HG02610 (cell line): ENCODE results near the gene HES5.

Experiments used
- ATAC-seq: cut with Tn5 transposase; IDR thresholded peaks from one replicate; pipeline ENCODE4 v1.9.1; 2021; ENCODE audit warnings: mild to moderate bottlenecking, moderate library complexity; ENCODE audit not compliant: unreplicated experiment

Gene HES5

GRCh38 chr1:2532485-2533160 lies 2.6 kb upstream of the HES5 start:
- ATAC-seq: no peak

- ATAC-seq: no peak
Measured at GRCh38 chr1:2530513-2531361, 674 bp upstream of the HES5 start.

GRCh38 chr1:2528966-2529783 lies 888 bp downstream of the HES5 start:
- ATAC-seq: no peak

- ATAC-seq: no peak
Measured at GRCh38 chr1:2528611-2528965, 1.5 kb downstream of the HES5 start.

- no peak for ATAC-seq
Measured at GRCh38 chr1:2528016-2528415, 2.0 kb downstream of the HES5 start.

GRCh38 chr1:2527556-2527860 lies 2.6 kb downstream of the HES5 start:
- no peak for ATAC-seq

- ATAC-seq: peak; percentile 42
Measured at GRCh38 chr1:2526824-2527555, 3.1 kb downstream of the HES5 start.

GRCh38 chr1:2525920-2526823 lies 3.9 kb downstream of the HES5 start, which contains the start of gene PANK4:
TSS of gene PANK4 (minus strand) at chr1:2526596. CDS start at chr1:2526587, 9 bp downstream.
- ATAC-seq: peak; percentile 76

GRCh38 chr1:2525572-2525919 lies 4.5 kb downstream of the HES5 start:
- ATAC-seq: no peak

- ATAC-seq: no peak
Measured at GRCh38 chr1:2523891-2524609, 6.0 kb downstream of the HES5 start.

- no peak for ATAC-seq
Measured at GRCh38 chr1:2523191-2523890, 6.7 kb downstream of the HES5 start.

GRCh38 chr1:2522230-2522629 lies 7.8 kb downstream of the HES5 start:
- no peak for ATAC-seq

- ATAC-seq: no peak
Measured at GRCh38 chr1:2520806-2521205, 9.3 kb downstream of the HES5 start.

- no peak for ATAC-seq
Measured at GRCh38 chr1:2520206-2520605, 9.9 kb downstream of the HES5 start.

- no peak for ATAC-seq
Measured at GRCh38 chr1:2519729-2520128, 10.3 kb downstream of the HES5 start.

GRCh38 chr1:2519029-2519685 lies 10.9 kb downstream of the HES5 start:
- no peak for ATAC-seq

GRCh38 chr1:2518528-2518927 lies 11.5 kb downstream of the HES5 start:
- ATAC-seq: no peak

- ATAC-seq: no peak
Measured at GRCh38 chr1:2517966-2518365, 12.1 kb downstream of the HES5 start.
